Testis (tissue), 2 donors: Measurements from ENCODE around the gene MOB3B.

Experiments
- POLR2A ChIP-seq: fragments of 450-650 bp; IDR thresholded peaks from one replicate; pipeline ENCODE4 v1.6.1; 2017; ENCODE audit warnings: antibody characterized with exemption, mild to moderate bottlenecking, moderate library complexity
- TF ChIP-seq, protein P1 (sequence below), 3 experiments: fragments of 450-650 bp in 2 of 3; fragments of 200-600 bp in 1 of 3; sonication (generic) in 1 of 3; IDR thresholded peaks; one replicate each; pipeline ENCODE4 v1.5.1; 2016 to 2019; ENCODE audit warnings: antibody characterized with exemption in 3 of 3, mild to moderate bottlenecking in 2 of 3, moderate library complexity in 1 of 3

DNA sequence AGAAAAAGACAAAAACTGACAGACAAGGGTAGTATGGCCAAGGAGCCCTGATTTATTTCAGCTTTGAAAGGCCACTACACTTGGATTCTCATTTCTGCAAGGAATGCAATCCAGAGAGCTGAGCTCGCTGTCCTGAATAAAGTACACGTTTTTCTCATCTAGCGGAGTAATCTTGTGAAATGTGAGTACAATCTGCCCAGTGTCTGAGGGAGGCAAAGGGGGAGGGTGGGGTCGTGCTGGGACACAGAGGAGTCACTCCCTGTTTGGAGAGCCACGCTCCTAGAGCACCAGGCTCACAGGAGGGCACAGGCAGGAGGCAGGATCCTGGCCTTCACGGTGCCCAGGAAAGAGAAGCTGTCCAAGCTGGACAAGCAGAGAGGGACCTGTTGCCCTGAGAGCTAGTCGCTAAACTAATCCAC is 56.5 kb downstream of the MOB3B start:
- TF ChIP-seq, protein P1, sequence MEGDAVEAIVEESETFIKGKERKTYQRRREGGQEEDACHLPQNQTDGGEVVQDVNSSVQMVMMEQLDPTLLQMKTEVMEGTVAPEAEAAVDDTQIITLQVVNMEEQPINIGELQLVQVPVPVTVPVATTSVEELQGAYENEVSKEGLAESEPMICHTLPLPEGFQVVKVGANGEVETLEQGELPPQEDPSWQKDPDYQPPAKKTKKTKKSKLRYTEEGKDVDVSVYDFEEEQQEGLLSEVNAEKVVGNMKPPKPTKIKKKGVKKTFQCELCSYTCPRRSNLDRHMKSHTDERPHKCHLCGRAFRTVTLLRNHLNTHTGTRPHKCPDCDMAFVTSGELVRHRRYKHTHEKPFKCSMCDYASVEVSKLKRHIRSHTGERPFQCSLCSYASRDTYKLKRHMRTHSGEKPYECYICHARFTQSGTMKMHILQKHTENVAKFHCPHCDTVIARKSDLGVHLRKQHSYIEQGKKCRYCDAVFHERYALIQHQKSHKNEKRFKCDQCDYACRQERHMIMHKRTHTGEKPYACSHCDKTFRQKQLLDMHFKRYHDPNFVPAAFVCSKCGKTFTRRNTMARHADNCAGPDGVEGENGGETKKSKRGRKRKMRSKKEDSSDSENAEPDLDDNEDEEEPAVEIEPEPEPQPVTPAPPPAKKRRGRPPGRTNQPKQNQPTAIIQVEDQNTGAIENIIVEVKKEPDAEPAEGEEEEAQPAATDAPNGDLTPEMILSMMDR (IDR thresholded peaks at IDR 0.05): no peak
- TF ChIP-seq POLR2A: no peak
